PC-9 (cell line): ENCODE data around the gene INPP5J.

Source experiments
- EZH2 ChIP-seq: fragments of 200-600 bp; sonication (generic); IDR thresholded peaks from 2 replicates; pipeline ENCODE4 v1.8.0; 2017; ENCODE audit warnings: antibody characterized with exemption, low read depth
- TF ChIP-seq, protein P1 (sequence below): fragments of 200-600 bp; sonication (generic); conservative IDR thresholded peaks from 2 replicates; pipeline ENCODE4 v1.6.1; 2017; ENCODE audit warnings: mixed run types, antibody characterized with exemption, mild to moderate bottlenecking, moderate library complexity

DNA sequence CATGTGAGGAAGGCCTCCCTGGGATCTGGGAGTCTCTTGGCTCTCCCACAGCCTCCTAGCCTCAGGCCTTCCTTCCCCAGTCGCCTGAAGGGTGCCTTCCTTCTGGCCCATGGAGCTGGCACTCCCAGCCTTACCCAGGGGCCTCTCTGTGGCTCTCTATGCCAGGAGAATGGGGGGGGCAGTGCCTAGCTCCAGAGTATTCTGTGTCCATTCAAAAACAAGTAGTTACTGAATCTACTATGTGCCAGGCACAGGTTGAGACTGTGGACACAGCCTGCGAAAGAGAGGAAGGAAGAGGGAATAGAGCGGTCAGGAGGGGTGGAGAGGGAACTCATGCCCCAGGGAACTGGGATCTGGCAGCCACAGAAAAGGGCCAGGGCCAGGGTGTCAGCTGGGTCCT is 20.3 kb downstream of the INPP5J start:
- TF ChIP-seq, protein P1, sequence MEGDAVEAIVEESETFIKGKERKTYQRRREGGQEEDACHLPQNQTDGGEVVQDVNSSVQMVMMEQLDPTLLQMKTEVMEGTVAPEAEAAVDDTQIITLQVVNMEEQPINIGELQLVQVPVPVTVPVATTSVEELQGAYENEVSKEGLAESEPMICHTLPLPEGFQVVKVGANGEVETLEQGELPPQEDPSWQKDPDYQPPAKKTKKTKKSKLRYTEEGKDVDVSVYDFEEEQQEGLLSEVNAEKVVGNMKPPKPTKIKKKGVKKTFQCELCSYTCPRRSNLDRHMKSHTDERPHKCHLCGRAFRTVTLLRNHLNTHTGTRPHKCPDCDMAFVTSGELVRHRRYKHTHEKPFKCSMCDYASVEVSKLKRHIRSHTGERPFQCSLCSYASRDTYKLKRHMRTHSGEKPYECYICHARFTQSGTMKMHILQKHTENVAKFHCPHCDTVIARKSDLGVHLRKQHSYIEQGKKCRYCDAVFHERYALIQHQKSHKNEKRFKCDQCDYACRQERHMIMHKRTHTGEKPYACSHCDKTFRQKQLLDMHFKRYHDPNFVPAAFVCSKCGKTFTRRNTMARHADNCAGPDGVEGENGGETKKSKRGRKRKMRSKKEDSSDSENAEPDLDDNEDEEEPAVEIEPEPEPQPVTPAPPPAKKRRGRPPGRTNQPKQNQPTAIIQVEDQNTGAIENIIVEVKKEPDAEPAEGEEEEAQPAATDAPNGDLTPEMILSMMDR: no peak
- no peak for TF ChIP-seq EZH2
